GM19467 (cell line): Measurements from ENCODE around the gene STAG3.
"Not testable (repeated sequence)": the region's sequence is repeated elsewhere in the genome, so short reads cannot be mapped to it uniquely, and the experiment has no call there.

Source experiments
- ATAC-seq: cut with Tn5 transposase; IDR thresholded peaks from one replicate; pipeline ENCODE4 v1.9.1; 2021; ENCODE audit warnings: mild to moderate bottlenecking, moderate library complexity; ENCODE audit not compliant: unreplicated experiment

STAG3 gene

GRCh38 chr7:100210805-100211204 lies 33.1 kb downstream of the STAG3 start:
- no peak for ATAC-seq

GRCh38 chr7:100211342-100211780 lies 33.6 kb downstream of the STAG3 start:
- no peak for ATAC-seq

- no peak for ATAC-seq
Observed at GRCh38 chr7:100212631-100213286, 35.0 kb downstream of the STAG3 start.

- no peak for ATAC-seq
Observed at GRCh38 chr7:100213672-100214071, 36.0 kb downstream of the STAG3 start.

GRCh38 chr7:100214356-100214755 lies 36.6 kb downstream of the STAG3 start:
- not testable (repeated sequence) for ATAC-seq

- no peak for ATAC-seq
Observed at GRCh38 chr7:100215895-100216294, 38.2 kb downstream of the STAG3 start.

GRCh38 chr7:100217934-100218333 lies 40.2 kb downstream of the STAG3 start:
- ATAC-seq, result peak; percentile 7

GRCh38 chr7:100219271-100219737 lies 41.6 kb downstream of the STAG3 start:
- ATAC-seq, result no peak

- ATAC-seq, result not testable (repeated sequence)
Observed at GRCh38 chr7:100219801-100220585, 42.3 kb downstream of the STAG3 start, which contains the start of gene PVRIG. TSS of gene PVRIG (plus strand) at chr7:100219949. CDS start at chr7:100219971, 22 bp downstream.

GRCh38 chr7:100220586-100221230 lies 43.0 kb downstream of the STAG3 start:
- peak; percentile 1 for ATAC-seq

- ATAC-seq, result peak; percentile 53
Observed at GRCh38 chr7:100221231-100221718, 43.6 kb downstream of the STAG3 start.

GRCh38 chr7:100221767-100222444 lies 44.2 kb downstream of the STAG3 start:
- ATAC-seq, result no peak

GRCh38 chr7:100222445-100223132 lies 44.9 kb downstream of the STAG3 start:
- ATAC-seq, result no peak

- ATAC-seq, result not testable (repeated sequence)
Observed at GRCh38 chr7:100223376-100223927, 45.7 kb downstream of the STAG3 start.

- ATAC-seq, result not testable (repeated sequence)
Observed at GRCh38 chr7:100224891-100225290, 47.2 kb downstream of the STAG3 start.

- ATAC-seq, result not testable (repeated sequence)
Observed at GRCh38 chr7:100234660-100235317, 57.1 kb downstream of the STAG3 start.

- not testable (repeated sequence) for ATAC-seq
Observed at GRCh38 chr7:100239975-100240374, 62.3 kb downstream of the STAG3 start.

GRCh38 chr7:100243385-100243784 lies 65.7 kb downstream of the STAG3 start:
- ATAC-seq, result not testable (repeated sequence)

- ATAC-seq, result not testable (repeated sequence)
Observed at GRCh38 chr7:100244988-100245605, 67.4 kb downstream of the STAG3 start.
